HL-60 (cell line): Measurements from ENCODE around the gene INTS13.

Experiments
- POLR2AphosphoS5 ChIP-seq: IDR thresholded peaks from 2 replicates; pipeline ENCODE4 v1.6.1; 2012; ENCODE audit warnings: low read depth
- TF ChIP-seq, protein P1 (sequence below): IDR thresholded peaks from one replicate; pipeline ENCODE4 v1.5.1; 2011; ENCODE audit warnings: low read length, control low read depth, inconsistent platforms; ENCODE audit not compliant: insufficient read depth
- TF ChIP-seq, protein P2 (sequence below): IDR thresholded peaks from 2 replicates; pipeline ENCODE4 v1.6.1; 2012; ENCODE audit warnings: low read depth; ENCODE audit not compliant: insufficient replicate concordance

DNA sequence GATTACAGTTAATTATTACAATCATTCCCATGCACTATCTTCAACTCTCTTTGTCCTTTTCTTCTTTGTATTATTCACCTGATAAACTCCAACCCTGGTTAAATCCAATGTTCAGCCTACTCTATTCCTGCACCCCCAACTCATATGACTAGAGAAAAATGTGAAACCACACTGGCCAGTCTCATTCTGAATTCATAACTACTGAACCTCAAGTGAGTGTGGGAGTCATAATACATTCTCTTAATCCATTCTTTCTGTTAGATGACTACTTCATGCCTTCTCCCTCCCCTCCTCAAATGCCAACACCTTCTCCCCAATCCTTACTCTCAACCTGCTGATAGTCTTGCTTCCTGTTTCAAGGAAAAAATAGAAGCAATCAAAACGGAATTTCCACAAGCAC is 82.4 kb downstream of the INTS13 start:
- TF ChIP-seq, protein P1, sequence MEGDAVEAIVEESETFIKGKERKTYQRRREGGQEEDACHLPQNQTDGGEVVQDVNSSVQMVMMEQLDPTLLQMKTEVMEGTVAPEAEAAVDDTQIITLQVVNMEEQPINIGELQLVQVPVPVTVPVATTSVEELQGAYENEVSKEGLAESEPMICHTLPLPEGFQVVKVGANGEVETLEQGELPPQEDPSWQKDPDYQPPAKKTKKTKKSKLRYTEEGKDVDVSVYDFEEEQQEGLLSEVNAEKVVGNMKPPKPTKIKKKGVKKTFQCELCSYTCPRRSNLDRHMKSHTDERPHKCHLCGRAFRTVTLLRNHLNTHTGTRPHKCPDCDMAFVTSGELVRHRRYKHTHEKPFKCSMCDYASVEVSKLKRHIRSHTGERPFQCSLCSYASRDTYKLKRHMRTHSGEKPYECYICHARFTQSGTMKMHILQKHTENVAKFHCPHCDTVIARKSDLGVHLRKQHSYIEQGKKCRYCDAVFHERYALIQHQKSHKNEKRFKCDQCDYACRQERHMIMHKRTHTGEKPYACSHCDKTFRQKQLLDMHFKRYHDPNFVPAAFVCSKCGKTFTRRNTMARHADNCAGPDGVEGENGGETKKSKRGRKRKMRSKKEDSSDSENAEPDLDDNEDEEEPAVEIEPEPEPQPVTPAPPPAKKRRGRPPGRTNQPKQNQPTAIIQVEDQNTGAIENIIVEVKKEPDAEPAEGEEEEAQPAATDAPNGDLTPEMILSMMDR = no peak
- TF ChIP-seq, protein P2, sequence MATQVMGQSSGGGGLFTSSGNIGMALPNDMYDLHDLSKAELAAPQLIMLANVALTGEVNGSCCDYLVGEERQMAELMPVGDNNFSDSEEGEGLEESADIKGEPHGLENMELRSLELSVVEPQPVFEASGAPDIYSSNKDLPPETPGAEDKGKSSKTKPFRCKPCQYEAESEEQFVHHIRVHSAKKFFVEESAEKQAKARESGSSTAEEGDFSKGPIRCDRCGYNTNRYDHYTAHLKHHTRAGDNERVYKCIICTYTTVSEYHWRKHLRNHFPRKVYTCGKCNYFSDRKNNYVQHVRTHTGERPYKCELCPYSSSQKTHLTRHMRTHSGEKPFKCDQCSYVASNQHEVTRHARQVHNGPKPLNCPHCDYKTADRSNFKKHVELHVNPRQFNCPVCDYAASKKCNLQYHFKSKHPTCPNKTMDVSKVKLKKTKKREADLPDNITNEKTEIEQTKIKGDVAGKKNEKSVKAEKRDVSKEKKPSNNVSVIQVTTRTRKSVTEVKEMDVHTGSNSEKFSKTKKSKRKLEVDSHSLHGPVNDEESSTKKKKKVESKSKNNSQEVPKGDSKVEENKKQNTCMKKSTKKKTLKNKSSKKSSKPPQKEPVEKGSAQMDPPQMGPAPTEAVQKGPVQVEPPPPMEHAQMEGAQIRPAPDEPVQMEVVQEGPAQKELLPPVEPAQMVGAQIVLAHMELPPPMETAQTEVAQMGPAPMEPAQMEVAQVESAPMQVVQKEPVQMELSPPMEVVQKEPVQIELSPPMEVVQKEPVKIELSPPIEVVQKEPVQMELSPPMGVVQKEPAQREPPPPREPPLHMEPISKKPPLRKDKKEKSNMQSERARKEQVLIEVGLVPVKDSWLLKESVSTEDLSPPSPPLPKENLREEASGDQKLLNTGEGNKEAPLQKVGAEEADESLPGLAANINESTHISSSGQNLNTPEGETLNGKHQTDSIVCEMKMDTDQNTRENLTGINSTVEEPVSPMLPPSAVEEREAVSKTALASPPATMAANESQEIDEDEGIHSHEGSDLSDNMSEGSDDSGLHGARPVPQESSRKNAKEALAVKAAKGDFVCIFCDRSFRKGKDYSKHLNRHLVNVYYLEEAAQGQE = no peak
- TF ChIP-seq POLR2AphosphoS5 = no peak
